H9 (cell line): ENCODE results near the gene GRM1. TPM values are rescaled to one million over a fixed set of nuclear protein-coding genes. Genes with fewer than 3 reads are reported as not detected.

Experiments used
- DNase-seq: peaks from one replicate; pipeline ENCODE4 v3.0.0-alpha.2; 2017
- H2AFZ ChIP-seq: one replicate; pipeline ENCODE4 v1.6.1; 2013; ENCODE audit warnings: mild to moderate bottlenecking, low read length, control low read depth, moderate library complexity
- H2AK5ac ChIP-seq: 2 replicates; pipeline ENCODE4 v1.6.1; 2013; ENCODE audit warnings: low read length, control low read depth, mixed read lengths; ENCODE audit not compliant: insufficient read length
- H2BK120ac ChIP-seq: one replicate; pipeline ENCODE4 v1.6.1; 2013; ENCODE audit warnings: low read depth, mild to moderate bottlenecking, low read length, control low read depth, inconsistent platforms; ENCODE audit not compliant: poor library complexity, severe bottlenecking
- H2BK12ac ChIP-seq: 2 replicates; pipeline ENCODE4 v1.6.1; 2013; ENCODE audit warnings: low read length, control low read depth, mixed read lengths, low read depth; ENCODE audit not compliant: insufficient read length
- H2BK15ac ChIP-seq: 2 replicates; pipeline ENCODE4 v1.6.1; 2013; ENCODE audit warnings: low read depth, low read length, control low read depth
- H2BK20ac ChIP-seq: one replicate; pipeline ENCODE4 v1.6.1; 2013; ENCODE audit warnings: low read depth, mild to moderate bottlenecking, low read length, control low read depth, inconsistent platforms; ENCODE audit not compliant: poor library complexity, severe bottlenecking
- H2BK5ac ChIP-seq: 2 replicates; pipeline ENCODE4 v1.6.1; 2013; ENCODE audit warnings: low read length, control low read depth, mixed read lengths; ENCODE audit not compliant: insufficient read length
- H3K14ac ChIP-seq: 2 replicates; pipeline ENCODE4 v1.6.1; 2013; ENCODE audit warnings: low read length, control low read depth; ENCODE audit not compliant: insufficient read depth
- H3K18ac ChIP-seq: 2 replicates; pipeline ENCODE4 v1.6.1; 2013; ENCODE audit warnings: low read depth, mild to moderate bottlenecking, mixed read lengths, low read length, control low read depth; ENCODE audit not compliant: insufficient read length
- H3K23ac ChIP-seq: 2 replicates; pipeline ENCODE4 v1.6.1; 2013; ENCODE audit warnings: low read length, control low read depth, mixed read lengths, low read depth; ENCODE audit not compliant: insufficient read length
- H3K23me2 ChIP-seq: 2 replicates; pipeline ENCODE4 v1.6.1; 2013; ENCODE audit warnings: low read depth, mild to moderate bottlenecking, mixed read lengths, low read length, control low read depth; ENCODE audit not compliant: insufficient read length, poor library complexity, severe bottlenecking
- H3K27ac ChIP-seq: 2 replicates; pipeline ENCODE4 v1.5.1; 2013; ENCODE audit warnings: low read length, control low read depth, mixed read lengths, low read depth; ENCODE audit not compliant: insufficient read length
- H3K27me3 ChIP-seq: 2 replicates; pipeline ENCODE4 v1.6.1; 2013; ENCODE audit warnings: low read length, control low read depth, inconsistent platforms; ENCODE audit not compliant: insufficient read depth
- H3K4ac ChIP-seq: 2 replicates; pipeline ENCODE4 v1.6.1; 2013; ENCODE audit warnings: low read depth, mild to moderate bottlenecking, control low read depth, inconsistent platforms, low read length, moderate library complexity
- H3K4me1 ChIP-seq: 2 replicates; pipeline ENCODE4 v1.6.1; 2013; ENCODE audit warnings: low read length, control low read depth, inconsistent platforms; ENCODE audit not compliant: insufficient read depth
- H3K4me2 ChIP-seq: 2 replicates; pipeline ENCODE4 v1.6.1; 2013; ENCODE audit warnings: low read length, control low read depth, mixed read lengths; ENCODE audit not compliant: insufficient read length, insufficient read depth
- H3K56ac ChIP-seq: 2 replicates; pipeline ENCODE4 v1.6.1; 2013; ENCODE audit warnings: low read depth, mild to moderate bottlenecking, mixed read lengths, low read length, control low read depth; ENCODE audit not compliant: insufficient read length
- H3K79me1 ChIP-seq: 2 replicates; pipeline ENCODE4 v1.6.1; 2013; ENCODE audit warnings: low read depth, mild to moderate bottlenecking, moderate library complexity, low read length, control low read depth, inconsistent platforms; ENCODE audit not compliant: insufficient read depth, poor library complexity, severe bottlenecking
- H3K79me2 ChIP-seq: 2 replicates; pipeline ENCODE4 v1.6.1; 2013; ENCODE audit warnings: low read length, control low read depth, inconsistent platforms; ENCODE audit not compliant: insufficient read depth
- H3K9ac ChIP-seq: 2 replicates; pipeline ENCODE4 v1.6.1; 2013; ENCODE audit warnings: low read length, control low read depth, mixed read lengths; ENCODE audit not compliant: insufficient read length; ENCODE audit errors: extremely low read depth
- H3K9me3 ChIP-seq: one replicate; pipeline ENCODE4 v1.6.1; 2013; ENCODE audit warnings: low read depth, low read length, inconsistent platforms; ENCODE audit not compliant: control insufficient read depth
- H3T11ph ChIP-seq: one replicate; pipeline ENCODE4 v1.6.1; 2013; ENCODE audit warnings: mild to moderate bottlenecking, low read length, control low read depth, inconsistent platforms
- H4K20me1 ChIP-seq: one replicate; pipeline ENCODE4 v1.6.1; 2013; ENCODE audit not compliant: control insufficient read depth, insufficient read length, insufficient read depth
- H4K5ac ChIP-seq: 2 replicates; pipeline ENCODE4 v1.6.1; 2013; ENCODE audit warnings: low read depth, mild to moderate bottlenecking, mixed read lengths, low read length, control low read depth; ENCODE audit not compliant: insufficient read length
- H4K8ac ChIP-seq: replicated peaks from 2 replicates; pipeline ENCODE4 v1.6.1; 2013; ENCODE audit warnings: low read length, control low read depth, mixed read lengths, low read depth; ENCODE audit not compliant: insufficient read length
- H4K91ac ChIP-seq: 2 replicates; pipeline ENCODE4 v1.6.1; 2013; ENCODE audit warnings: low read depth, mild to moderate bottlenecking, moderate library complexity, mixed read lengths, low read length, control low read depth; ENCODE audit not compliant: insufficient read length
- H3K27ac Mint-ChIP-seq, 3 experiments: 2 replicates in 2 of 3; 3 replicates in 1 of 3; pipeline ENCODE4 v1.8.0; 2020 to 2021; ENCODE audit warnings: mixed read lengths in 3 of 3, mild to moderate bottlenecking in 1 of 3, moderate library complexity in 1 of 3
- H3K27me3 Mint-ChIP-seq: 2 replicates; pipeline ENCODE4 v1.8.0; 2021; ENCODE audit warnings: low read depth, mild to moderate bottlenecking, moderate library complexity, mixed read lengths
- H3K36me3 Mint-ChIP-seq, 3 experiments: 2 replicates in 2 of 3; 3 replicates in 1 of 3; pipeline ENCODE4 v1.8.0; 2020 to 2021; ENCODE audit warnings: low read depth in 3 of 3, mixed read lengths in 3 of 3; ENCODE audit not compliant: insufficient read depth in 1 of 3
- H3K4me1 Mint-ChIP-seq, 2 experiments: 2 replicates each; pipeline ENCODE4 v1.8.0; 2020; ENCODE audit warnings: mixed read lengths in 2 of 2
- H3K4me3 Mint-ChIP-seq, 2 experiments: 2 replicates in 1 of 2; 3 replicates in 1 of 2; pipeline ENCODE4 v1.8.0; 2020 to 2021; ENCODE audit warnings: mild to moderate bottlenecking in 2 of 2, mixed read lengths in 2 of 2, moderate library complexity in 1 of 2
- H3K9me3 Mint-ChIP-seq, 2 experiments: 2 replicates in 1 of 2; 3 replicates in 1 of 2; pipeline ENCODE4 v1.8.0; 2020; ENCODE audit warnings: mild to moderate bottlenecking in 2 of 2, mixed read lengths in 2 of 2, moderate library complexity in 1 of 2
- CTCF ChIP-seq: fragments of 200-600 bp; sonication (generic); conservative IDR thresholded peaks from 3 replicates; pipeline ENCODE4 v1.8.0; 2021; ENCODE audit warnings: antibody characterized with exemption, mild to moderate bottlenecking
- WGBS: extraction: QIAGEN DNeasy Blood & Tissue Kit; methylation state at CpG from one replicate; pipeline ENCODE4 v1.1.7; 2013; ENCODE audit warnings: missing lambda C conversion rate, low lambda C conversion rate, mixed read lengths; ENCODE audit not compliant: insufficient read length; ENCODE audit errors: extremely low coverage; 5-methylcytosine and 5-hydroxymethylcytosine counted together
- total RNA-seq: library from RNA; stranded (reverse); gene quantifications from 2 replicates; pipeline ENCODE4 v1.2.1, GENCODE V29; 2021

Gene GRM1
- total RNA-seq, 1 experiment from 2014 or later: 0.39 TPM

GRCh38 chr6:146191166-146191565, 162.3 kb downstream of the GRM1 start:
- no peaks in the 10 kb centered on the region for H3K27me3 ChIP-seq
- H2AFZ ChIP-seq: no peak overlapping the region
- no peak overlapping the region for H2AK5ac ChIP-seq
- no peak overlapping the region for H3K14ac ChIP-seq
- H2BK120ac ChIP-seq: no peak overlapping the region
- Mint-ChIP-seq H3K27me3 (no peaks in the 10 kb centered on the region), H3K4me1 (peaks cover 0 to 5% of the 10 kb centered on the region in 2 experiments; a peak in 2 of 4 replicates), H3K4me3 (no peak overlapping the region), H3K27ac (no peak overlapping the region), H3K9me3 (no peaks in the 10 kb centered on the region), H3K36me3 (no peaks in the 10 kb centered on the region)
- H3K18ac ChIP-seq: no peak overlapping the region
- H3K23me2 ChIP-seq: no peaks in the 10 kb centered on the region
- H3K27ac ChIP-seq: no peak overlapping the region
- no peak overlapping the region for H4K91ac ChIP-seq
- no CpG with 5 or more reads among the region's 3 CpGs for WGBS
- no peak overlapping the region for H3K9ac ChIP-seq
- no peaks in the 10 kb centered on the region for H3K4me1 ChIP-seq
- no peak overlapping the region for H4K5ac ChIP-seq
- H3K9me3 ChIP-seq: no peaks in the 10 kb centered on the region
- no peaks in the 10 kb centered on the region for H4K20me1 ChIP-seq
- H2BK20ac ChIP-seq: no peak overlapping the region
- no peak overlapping the region for H3K56ac ChIP-seq
- H2BK12ac ChIP-seq: no peak overlapping the region
- H4K8ac ChIP-seq: no peak overlapping the region
- H2BK5ac ChIP-seq: no peak overlapping the region
- H3K79me1 ChIP-seq: no peaks in the 10 kb centered on the region
- H3K4ac ChIP-seq: no peak overlapping the region
- no peaks in the 10 kb centered on the region for H3K79me2 ChIP-seq
- DNase-seq: no peak
- no peak overlapping the region for H3K23ac ChIP-seq
- H3T11ph ChIP-seq: no peak overlapping the region
- no peak for TF ChIP-seq CTCF
- no peak overlapping the region for H3K4me2 ChIP-seq
- H2BK15ac ChIP-seq: no peak overlapping the region
